Cardiac muscle cell (in vitro differentiated cells and primary cell): Measurements from ENCODE around the gene C6. TPM values are rescaled to one million over a fixed set of nuclear protein-coding genes. Genes with fewer than 3 reads are reported as not detected.
"Not testable (repeated sequence)": the region's sequence is repeated elsewhere in the genome, so short reads cannot be mapped to it uniquely, and the experiment has no call there.

Experiments
- DNase-seq, 2 donors: peaks; one replicate each; pipeline versions ENCODE4 v3.0.0 to v3.0.0-alpha.2; 2010 to 2017; ENCODE audit warnings: low read depth in 1 of 2, low spot score in 1 of 2
- H3K27ac ChIP-seq: fragments of 200-600 bp; sonication (generic); 2 replicates; pipeline ENCODE4 v1.5.1; 2016
- H3K27me3 ChIP-seq: fragments of 200-600 bp; sonication (generic); 2 replicates; pipeline ENCODE4 v1.6.0; 2016; ENCODE audit warnings: control low read depth
- H3K36me3 ChIP-seq: fragments of 200-600 bp; sonication (generic); 2 replicates; pipeline ENCODE4 v1.5.1; 2016; ENCODE audit warnings: control low read depth
- H3K4me1 ChIP-seq: fragments of 200-600 bp; sonication (generic); 2 replicates; pipeline ENCODE4 v1.8.1; 2017; ENCODE audit warnings: low read depth, mild to moderate bottlenecking, mixed run types
- H3K4me3 ChIP-seq: fragments of 200-600 bp; sonication (generic); 2 replicates; pipeline ENCODE4 v1.5.1; 2016; ENCODE audit warnings: mild to moderate bottlenecking
- H3K9me3 ChIP-seq: fragments of 200-600 bp; sonication (generic); 2 replicates; pipeline ENCODE4 v1.5.1; 2017; ENCODE audit warnings: low read depth, mild to moderate bottlenecking, control low read depth
- polyA plus RNA-seq: library from polyadenylated mRNA; unstranded; fragments of >200 nt; fragmentation: Nextera tagmentation; extraction: Ambion mirVana; gene quantifications from 2 replicates; pipeline ENCODE4 v1.2.1, GENCODE V29; 2016
- total RNA-seq: library from RNA; depleted of rRNA; stranded (reverse); fragments of >200 nt; gene quantifications from 2 replicates; pipeline ENCODE4 v1.2.3, GENCODE V29; 2016
- TF ChIP-seq, protein P1 (sequence below): IDR thresholded peaks from 2 replicates; pipeline ENCODE4 v1.5.1; 2012; ENCODE audit warnings: low read depth, mild to moderate bottlenecking, low read length

Gene C6
- total and polyA plus RNA-seq, 2 experiments from 2014 or later: 0.27 TPM

- Histone ChIP-seq H3K27ac (no peak overlapping the region), H3K4me1 (no peaks in the 10 kb centered on the region), H3K36me3 (no peaks in the 10 kb centered on the region), H3K27me3 (no peaks in the 10 kb centered on the region), H3K4me3 (no peak overlapping the region), H3K9me3 (no peaks in the 10 kb centered on the region)
- TF ChIP-seq, protein P1, sequence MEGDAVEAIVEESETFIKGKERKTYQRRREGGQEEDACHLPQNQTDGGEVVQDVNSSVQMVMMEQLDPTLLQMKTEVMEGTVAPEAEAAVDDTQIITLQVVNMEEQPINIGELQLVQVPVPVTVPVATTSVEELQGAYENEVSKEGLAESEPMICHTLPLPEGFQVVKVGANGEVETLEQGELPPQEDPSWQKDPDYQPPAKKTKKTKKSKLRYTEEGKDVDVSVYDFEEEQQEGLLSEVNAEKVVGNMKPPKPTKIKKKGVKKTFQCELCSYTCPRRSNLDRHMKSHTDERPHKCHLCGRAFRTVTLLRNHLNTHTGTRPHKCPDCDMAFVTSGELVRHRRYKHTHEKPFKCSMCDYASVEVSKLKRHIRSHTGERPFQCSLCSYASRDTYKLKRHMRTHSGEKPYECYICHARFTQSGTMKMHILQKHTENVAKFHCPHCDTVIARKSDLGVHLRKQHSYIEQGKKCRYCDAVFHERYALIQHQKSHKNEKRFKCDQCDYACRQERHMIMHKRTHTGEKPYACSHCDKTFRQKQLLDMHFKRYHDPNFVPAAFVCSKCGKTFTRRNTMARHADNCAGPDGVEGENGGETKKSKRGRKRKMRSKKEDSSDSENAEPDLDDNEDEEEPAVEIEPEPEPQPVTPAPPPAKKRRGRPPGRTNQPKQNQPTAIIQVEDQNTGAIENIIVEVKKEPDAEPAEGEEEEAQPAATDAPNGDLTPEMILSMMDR: no peak
- DNase-seq: no peak
These were observed 397 bp downstream of the C6 start for GRCh38 chr5:41212935-41213334.

GRCh38 chr5:41211417-41211816 is 1.9 kb downstream of the C6 start:
- no peak overlapping the region for H3K4me3 ChIP-seq
- H3K27me3 ChIP-seq: no peaks in the 10 kb centered on the region
- no peaks in the 10 kb centered on the region for H3K36me3 ChIP-seq
- TF ChIP-seq, protein P1: no peak
- H3K27ac ChIP-seq: no peak overlapping the region
- no peaks in the 10 kb centered on the region for H3K4me1 ChIP-seq
- H3K9me3 ChIP-seq: no peaks in the 10 kb centered on the region
- DNase-seq: no peak

- H3K4me3 ChIP-seq, DNase-seq, H3K27me3 ChIP-seq, H3K4me1 ChIP-seq, H3K9me3 ChIP-seq, H3K27ac ChIP-seq, H3K36me3 ChIP-seq: not testable (repeated sequence)
These were observed 7.9 kb downstream of the C6 start for GRCh38 chr5:41205475-41205874.

DNA sequence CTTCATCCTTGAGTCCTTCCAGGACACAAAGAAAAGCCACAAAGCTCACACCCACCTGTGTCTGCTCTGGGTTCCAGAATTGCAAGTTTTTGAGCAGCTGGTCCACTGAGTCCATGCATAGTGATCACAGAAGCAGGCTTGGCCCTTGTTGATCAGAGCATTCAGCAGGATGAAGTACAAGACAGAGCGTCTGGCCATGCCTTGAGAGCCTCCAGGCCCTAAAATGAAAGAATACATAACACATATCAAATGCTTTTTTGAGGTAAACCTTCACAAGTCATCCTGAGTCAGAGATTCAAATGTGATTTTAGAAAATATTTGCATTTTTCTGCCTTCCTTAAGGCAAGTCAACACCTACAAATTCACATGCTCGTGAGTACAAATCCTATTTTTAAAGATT is 10.3 kb downstream of the C6 start:
- Histone ChIP-seq H3K4me1 (peaks cover 8% of the 10 kb centered on the region), H3K27ac (no peak overlapping the region), H3K27me3 (no peaks in the 10 kb centered on the region), H3K9me3 (no peaks in the 10 kb centered on the region), H3K36me3 (no peaks in the 10 kb centered on the region), H3K4me3 (no peak overlapping the region)
- DNase-seq: no peak
- TF ChIP-seq, protein P1: no peak

GRCh38 chr5:41201082-41201772 is 12.1 kb downstream of the C6 start:
- DNase-seq: peak in 1 of 2 donors; percentile 29
- H3K9me3 ChIP-seq: no peaks in the 10 kb centered on the region
- H3K4me3 ChIP-seq: no peak overlapping the region
- TF ChIP-seq, protein P1: no peak
- H3K27ac ChIP-seq: no peak overlapping the region
- H3K4me1 ChIP-seq: peaks cover 8% of the 10 kb centered on the region
- H3K27me3 ChIP-seq: no peaks in the 10 kb centered on the region
- H3K36me3 ChIP-seq: no peaks in the 10 kb centered on the region

DNA sequence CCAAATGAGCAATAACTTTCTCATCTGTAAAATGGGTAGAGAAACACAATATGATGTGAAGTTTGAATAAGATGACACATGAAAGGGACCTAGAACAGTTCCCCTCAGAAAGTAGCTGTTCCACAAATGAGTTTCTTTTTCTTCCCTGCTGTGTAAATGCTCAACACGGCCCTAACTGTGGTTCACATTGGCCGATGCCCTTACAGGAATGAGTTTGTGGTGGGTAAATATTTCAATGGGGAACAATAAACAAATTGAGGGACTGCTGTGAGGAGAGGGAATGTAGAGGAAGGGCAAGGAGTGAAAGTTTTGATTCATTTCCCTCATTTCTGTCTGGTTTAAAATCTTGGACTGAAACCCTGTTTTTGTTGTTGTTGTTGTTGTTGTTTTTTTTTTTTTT is 12.8 kb downstream of the C6 start:
- Histone ChIP-seq H3K4me1 (peaks cover 8% of the 10 kb centered on the region), H3K36me3 (no peaks in the 10 kb centered on the region), H3K27ac (no peak overlapping the region), H3K4me3 (no peak overlapping the region), H3K27me3 (no peaks in the 10 kb centered on the region), H3K9me3 (no peaks in the 10 kb centered on the region)
- TF ChIP-seq, protein P1: no peak
- no peak for DNase-seq
